GM19455 (cell line): ENCODE results near the gene PDE3B.
"Not testable (repeated sequence)": the region's sequence is repeated elsewhere in the genome, so short reads cannot be mapped to it uniquely, and the experiment has no call there.

Experiments
- ATAC-seq: cut with Tn5 transposase; IDR thresholded peaks from one replicate; pipeline ENCODE4 v1.9.1; 2021; ENCODE audit not compliant: unreplicated experiment

Gene PDE3B

GRCh38 chr11:14742849-14743559 is 99.4 kb downstream of the PDE3B start:
- ATAC-seq, result no peak

- not testable (repeated sequence) for ATAC-seq
These were observed 100.1 kb downstream of the PDE3B start for GRCh38 chr11:14743667-14744066.

GRCh38 chr11:14746857-14747395 is 103.3 kb downstream of the PDE3B start:
- ATAC-seq, result no peak

- no peak for ATAC-seq
These were observed 104.5 kb downstream of the PDE3B start for GRCh38 chr11:14748090-14748489.

- ATAC-seq, result no peak
These were observed 107.3 kb downstream of the PDE3B start for GRCh38 chr11:14750911-14751310.

GRCh38 chr11:14751975-14752407 is 108.4 kb downstream of the PDE3B start:
- ATAC-seq, result no peak

GRCh38 chr11:14755140-14755539 is 111.5 kb downstream of the PDE3B start:
- no peak for ATAC-seq

GRCh38 chr11:14756349-14756748 is 112.7 kb downstream of the PDE3B start:
- ATAC-seq, result no peak

- ATAC-seq, result not testable (repeated sequence)
These were observed 115.9 kb downstream of the PDE3B start for GRCh38 chr11:14759300-14760012.

- no peak for ATAC-seq
These were observed 120.6 kb downstream of the PDE3B start for GRCh38 chr11:14764179-14764578.

GRCh38 chr11:14764579-14765527 is 121.2 kb downstream of the PDE3B start:
- peak; percentile 83 for ATAC-seq

GRCh38 chr11:14766585-14766984 is 123.0 kb downstream of the PDE3B start:
- ATAC-seq, result no peak

- ATAC-seq, result no peak
These were observed 125.1 kb downstream of the PDE3B start for GRCh38 chr11:14768526-14769188.

- no peak for ATAC-seq
These were observed 130.2 kb downstream of the PDE3B start for GRCh38 chr11:14773755-14774154.

- no peak for ATAC-seq
These were observed 131.1 kb downstream of the PDE3B start for GRCh38 chr11:14774721-14775120.

GRCh38 chr11:14775897-14776296 is 132.3 kb downstream of the PDE3B start:
- no peak for ATAC-seq

- not testable (repeated sequence) for ATAC-seq
These were observed 134.9 kb downstream of the PDE3B start for GRCh38 chr11:14778460-14778859.

- no peak for ATAC-seq
These were observed 140.2 kb downstream of the PDE3B start for GRCh38 chr11:14783788-14784187.

- no peak for ATAC-seq
These were observed 140.6 kb downstream of the PDE3B start for GRCh38 chr11:14784230-14784629.

- ATAC-seq, result no peak
These were observed 146.4 kb downstream of the PDE3B start for GRCh38 chr11:14789879-14790484.
